ENCODE measurements around the gene TMEM213.
A peak's percentile ranks its signal among the peaks of the same experiment; 100 is the strongest.

The TMEM213 gene

DNA sequence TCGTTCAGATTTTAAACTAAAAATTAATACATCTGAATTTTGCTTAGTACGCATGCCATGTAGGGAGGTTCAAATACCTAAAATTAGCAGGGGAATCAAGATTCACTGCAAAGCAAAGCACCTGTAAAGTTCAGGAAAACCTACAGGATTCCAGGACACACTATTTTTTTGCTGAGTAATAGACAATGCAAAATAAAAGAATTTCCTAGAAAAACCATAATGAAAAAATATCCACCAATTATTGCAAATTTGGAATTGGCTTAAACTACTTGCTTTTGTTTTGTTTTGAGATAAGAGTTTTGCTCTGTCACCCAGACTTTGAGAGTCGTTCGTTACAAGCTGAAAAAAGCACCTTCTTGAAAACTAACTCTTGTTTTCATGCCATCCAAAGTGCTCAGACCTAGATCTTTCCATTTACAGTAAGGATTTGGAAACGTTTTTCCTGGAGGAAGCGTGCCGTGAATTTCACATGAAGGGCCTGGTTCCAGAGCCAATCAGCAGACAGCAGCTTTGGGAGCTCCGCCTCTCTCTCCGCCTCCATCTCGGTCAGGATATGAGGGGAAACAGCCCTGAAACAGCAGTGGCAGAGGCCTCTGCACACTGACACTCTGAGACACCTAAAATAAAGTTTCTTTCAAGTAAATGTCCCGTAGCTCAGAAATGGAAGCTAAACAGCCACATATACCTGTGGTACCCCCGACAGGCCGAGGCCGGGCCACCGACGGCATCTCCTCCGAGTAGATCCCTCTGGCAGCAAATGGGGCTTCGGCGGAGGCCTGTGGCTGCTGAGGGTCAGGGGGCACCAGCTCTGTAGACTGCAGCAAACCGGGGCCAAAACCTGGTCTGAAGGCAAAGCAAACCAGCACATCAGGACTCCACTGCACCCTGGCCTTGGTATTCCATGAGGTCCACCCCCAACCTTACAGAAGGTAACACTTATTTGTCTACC, 46.1 kb downstream of the TMEM213 start:
- no peak for DNase-seq

DNA sequence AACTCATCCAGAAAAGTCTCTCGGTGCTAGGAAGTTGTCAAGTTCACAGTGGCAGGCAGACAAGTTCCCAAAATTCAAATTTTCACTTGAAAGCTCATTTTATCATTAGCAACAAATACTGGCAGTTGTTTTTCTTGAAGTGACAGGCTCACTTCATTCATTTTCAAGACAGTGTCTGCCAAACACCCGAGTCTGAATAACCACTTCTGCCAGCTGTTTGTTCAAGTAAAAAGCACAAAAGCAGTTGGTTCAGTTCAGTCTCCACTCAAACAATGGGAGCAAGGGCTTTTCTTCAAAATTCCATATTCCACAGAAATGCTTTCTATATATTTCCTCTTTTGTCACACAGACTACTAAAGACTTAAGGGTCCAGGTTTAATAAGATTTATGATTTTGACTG, 47.9 kb downstream of the TMEM213 start:
- no peak for DNase-seq

DNA sequence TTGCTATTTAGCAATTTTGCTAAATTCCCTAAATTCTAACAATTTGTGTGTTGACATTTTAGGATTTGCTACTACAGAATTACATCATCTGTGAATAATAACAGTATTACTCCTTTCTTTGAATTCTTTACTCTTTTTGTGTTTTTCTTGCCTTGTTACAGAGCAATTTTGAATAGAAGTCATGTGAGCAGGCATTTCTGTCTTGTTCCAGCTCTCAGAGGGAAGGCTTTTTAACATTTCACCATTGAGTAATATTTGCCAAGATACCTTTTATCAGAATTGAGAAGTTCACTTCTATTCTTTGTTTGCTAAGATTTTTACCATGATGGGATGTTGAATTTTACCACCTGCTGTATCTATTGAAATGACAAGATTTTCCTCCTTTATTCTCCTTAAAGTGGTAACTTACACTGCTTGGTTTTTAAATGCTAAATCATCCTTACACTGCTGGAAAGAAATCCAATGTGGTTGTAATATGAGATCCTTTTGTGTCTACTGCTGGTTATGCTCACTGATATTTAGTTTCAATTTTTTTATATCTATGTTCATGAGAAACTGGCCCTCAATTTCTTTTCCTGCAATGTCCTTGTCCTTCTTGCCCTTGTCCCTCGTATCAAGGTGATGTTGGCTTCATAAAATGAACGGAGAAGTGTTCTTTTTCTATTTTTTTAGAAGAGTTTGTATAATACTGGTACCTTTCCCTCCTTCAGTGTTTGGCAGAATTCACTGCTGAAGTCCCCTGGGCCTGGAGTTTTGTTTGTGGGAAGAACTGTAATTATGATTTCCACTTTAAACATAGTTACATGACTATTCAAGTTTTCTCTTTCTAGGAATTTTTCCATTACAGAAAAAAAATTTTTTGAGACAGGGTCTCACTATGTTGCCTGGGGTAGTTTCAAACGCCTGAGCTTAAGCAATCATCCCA, 50.5 kb downstream of the TMEM213 start:
- no peak for DNase-seq

DNA sequence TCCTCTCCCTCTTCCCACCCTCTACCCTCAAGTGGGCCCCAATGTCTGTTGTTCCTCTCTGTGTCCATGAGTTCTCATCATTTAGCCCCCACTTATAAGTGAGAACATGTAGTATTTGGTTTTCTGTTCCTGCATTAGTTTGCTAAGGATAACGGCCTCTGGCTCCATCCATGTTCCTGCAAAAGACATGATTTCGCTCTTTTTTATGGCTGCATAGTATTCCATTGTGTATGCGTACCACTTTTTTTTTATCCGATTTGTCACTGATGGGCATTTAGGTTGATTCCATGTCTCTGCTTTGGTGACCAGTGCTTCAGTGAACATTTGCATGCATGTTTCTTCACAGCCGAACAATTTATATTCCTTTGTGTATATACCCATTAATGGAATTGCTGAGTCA, 51.9 kb downstream of the TMEM213 start:
- no peak for DNase-seq

DNA sequence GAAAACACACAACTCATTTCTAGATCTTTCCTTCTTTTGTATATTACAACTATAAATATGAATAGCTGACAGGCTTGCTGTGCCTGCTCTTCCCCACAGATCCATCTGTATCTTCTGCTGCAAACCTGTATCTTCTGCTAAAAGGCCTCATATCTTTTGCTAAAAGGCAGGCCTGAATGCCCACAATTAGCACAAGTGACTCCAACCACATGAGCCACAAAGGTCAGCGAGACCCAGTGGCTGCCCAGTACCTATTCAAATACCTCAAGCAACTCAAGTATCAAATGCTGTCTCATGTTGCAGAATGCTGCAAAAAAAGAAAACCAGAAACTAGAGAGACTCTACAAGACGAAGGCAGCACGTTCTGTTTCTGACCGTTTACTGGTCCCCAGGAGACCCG, 54.7 kb downstream of the TMEM213 start:
- DNase-seq = no peak

DNA sequence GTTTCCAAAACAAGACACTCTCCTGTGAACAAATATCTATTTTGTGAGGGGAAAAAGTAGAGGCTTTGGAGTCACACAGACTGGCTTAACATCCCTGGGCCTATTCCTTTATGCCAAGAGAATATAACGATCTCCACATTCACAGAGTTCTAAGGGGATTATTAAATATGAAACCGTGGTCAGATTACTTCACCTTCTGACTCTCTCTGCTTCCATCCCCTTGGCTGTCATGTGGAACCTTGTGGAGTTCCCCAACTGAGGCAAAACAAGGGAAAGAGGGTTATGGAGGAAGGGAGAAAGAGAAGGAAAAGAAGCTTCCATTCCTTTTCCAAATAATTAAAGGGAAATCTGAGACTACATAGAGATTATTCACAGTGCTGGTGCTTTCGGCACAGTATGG, 55.7 kb downstream of the TMEM213 start:
- no peak for DNase-seq

DNA sequence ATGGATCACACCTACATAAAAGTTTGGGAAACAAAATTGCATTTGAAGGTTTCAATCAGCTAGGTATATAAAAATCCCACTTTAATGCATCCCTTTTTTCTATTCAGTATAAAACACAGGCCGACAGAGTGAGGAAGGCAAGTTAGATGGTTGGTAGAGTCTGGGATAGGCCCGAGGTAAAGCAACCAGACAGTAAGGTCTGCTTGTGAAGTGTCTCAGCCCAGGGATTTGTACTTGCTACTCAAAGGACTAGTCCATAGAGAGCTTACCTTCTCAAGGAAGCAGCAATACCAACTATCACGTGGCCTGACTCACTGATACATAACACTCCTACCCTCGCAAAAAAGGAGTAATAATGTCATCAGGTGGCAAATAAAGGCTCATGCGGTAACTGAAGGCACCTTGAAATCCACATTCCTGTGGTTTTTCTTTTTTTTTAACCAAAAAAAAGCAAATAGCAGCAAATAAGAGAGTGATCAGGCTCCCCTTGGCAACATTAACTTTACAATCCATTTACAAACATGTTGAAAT, 56.4 kb downstream of the TMEM213 start:
- DNase-seq = no peak

DNA sequence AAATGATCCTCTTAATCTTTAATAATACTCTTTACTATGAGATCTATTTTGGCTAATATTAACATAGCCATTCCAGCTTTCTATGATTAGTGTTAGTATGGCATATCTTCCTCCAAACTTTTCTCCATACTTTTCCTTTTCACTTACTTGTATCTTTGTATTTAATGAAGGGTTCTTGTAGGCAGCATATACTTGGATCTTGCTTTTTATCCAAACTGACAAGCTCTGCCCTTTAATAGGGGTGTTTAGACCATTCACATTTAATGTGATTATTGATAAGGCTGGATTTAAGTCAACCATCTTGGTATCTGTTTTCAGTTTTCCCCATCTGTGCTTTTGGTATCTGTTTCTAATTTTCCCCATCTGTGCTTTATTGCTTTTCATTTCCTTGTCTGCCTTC, 59.9 kb downstream of the TMEM213 start:
- no peak for DNase-seq

DNA sequence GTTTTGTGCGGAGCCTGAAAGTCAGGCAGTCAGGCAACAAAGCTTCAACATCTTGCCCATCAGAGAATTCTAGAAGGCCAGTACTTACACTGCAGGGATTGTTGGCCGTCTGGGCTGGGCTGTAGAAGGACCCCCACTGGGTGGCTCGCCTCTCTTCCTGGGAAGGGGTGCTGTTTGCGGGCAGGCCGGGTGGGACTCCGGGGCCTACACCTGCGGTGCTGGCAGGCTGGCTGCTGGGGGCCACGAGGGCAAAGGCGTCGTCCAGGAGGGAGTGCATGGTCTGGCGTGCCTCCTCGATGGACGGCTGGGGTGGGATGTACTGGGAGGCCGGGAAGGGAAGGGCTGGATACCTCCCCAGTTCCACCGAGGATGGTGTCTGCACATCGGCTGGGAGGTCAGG, 63.3 kb downstream of the TMEM213 start:
- no peak for DNase-seq

DNA sequence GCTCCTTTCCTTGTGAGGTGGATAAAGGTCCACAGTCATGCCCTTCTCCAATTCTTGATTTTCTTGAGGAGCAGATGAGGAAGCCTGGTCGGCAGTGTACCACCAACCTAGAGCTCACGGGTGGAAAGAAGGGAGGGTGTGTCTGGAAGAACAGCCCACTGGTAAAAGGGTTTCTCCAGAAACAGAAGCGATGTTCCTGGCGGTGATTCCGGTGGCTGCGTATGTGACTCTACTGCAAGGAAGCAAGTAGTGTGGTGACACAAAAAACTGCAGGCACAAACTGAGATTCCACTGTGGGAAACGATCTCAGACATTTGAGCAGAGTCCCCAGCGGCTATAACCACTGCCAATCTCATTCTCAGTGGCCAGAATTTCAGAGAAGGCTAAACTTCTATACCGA, 66.1 kb downstream of the TMEM213 start:
- no peak for DNase-seq

DNA sequence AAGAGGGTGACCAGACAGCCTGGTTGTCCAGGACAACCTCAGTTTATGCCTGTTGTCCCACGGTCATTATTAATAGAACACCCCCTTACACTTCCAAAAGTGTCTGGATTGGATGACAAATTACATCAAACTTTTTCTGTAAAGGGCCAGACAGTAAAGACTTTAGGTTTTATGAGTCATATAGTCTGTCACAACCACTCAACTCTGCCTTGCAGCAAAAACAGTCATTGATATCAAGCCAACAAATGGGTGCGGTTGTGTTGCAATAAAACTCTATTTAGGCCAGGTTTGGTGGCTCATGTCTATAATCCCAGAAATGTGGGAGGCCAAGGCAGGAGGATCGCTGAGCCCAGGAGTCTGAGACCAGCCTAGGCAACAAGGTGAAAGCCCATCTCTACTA, 66.9 kb downstream of the TMEM213 start:
- no peak for DNase-seq

DNA sequence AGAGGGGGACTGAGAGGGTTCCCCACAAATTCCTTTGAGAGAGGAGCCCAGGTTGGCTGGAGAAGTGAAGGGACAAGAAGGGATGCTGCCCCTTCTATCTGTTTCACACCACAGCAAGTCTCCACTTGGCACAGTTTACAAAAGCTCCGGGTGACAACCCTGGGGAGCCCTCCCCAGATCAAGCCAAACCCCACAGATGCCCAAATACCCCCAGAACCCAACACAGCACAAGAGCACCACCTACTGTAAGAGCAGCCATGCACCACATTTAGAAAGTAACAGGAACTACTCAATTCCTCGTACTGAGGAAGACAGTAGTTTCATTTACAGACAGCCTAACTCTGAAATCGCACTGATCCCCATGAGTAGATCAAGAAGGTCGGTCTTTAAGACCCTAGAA, 68.0 kb downstream of the TMEM213 start:
- DNase-seq = peak in 1 of 2 experiments; percentile 36

DNA sequence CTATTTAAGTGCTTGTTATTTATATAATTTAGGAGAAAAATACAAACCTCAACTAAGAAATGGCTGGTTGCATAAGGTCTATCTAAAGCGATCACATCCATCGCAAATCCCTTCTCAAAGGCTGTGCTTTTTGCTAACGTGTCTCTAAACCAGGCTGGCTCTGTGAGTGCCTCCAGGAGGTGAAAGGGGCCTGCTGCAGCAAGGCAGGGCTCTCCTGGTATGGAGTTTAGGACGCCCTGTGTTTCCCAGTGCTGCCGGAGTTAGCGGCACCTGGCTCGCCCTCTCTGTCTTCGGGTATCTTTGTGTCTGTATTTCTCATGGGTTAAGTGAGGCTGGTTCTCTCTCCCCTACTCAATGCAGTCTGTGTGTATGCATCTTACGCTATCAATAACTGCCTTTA, 68.6 kb downstream of the TMEM213 start:
- DNase-seq = no peak

DNA sequence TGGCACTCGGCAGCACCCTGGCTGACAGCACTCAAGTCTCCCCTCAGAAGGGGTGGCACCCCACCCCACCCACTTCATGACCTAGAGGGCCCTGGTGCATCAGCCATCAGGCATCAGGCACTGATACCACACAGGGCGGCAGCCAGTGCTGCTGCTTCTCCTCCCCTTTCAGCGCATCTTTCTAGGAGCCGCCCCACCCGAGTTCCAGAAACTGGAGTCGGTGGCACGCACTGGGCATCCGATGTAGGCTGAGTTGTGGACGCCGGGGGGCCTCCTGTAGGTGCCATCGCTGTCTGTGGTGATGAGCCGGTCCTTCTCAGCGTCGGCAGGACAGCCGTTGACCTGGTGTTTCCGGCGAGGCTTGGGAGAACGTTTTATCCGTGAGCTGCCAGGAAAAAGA, 70.0 kb downstream of the TMEM213 start:
- no peak for DNase-seq

DNA sequence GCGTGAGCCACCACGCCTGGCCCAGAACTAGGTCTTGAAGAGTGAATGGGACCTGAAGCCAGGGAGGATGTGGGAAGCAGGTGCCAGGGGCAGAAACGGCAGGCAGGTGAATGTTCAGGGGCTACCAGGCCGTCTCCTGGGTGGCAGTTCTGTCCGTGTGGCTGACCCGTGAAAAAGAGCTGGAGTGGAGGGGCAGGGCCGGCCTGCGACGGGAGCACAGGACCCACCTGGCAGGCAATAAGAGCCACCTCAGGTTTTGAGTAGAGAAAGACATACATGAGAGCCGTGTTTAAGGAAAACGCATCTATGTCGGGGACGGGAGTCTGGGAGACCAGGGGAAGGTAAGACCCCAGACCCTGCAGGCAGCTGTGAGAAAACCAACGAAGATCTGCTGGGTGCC, 70.9 kb downstream of the TMEM213 start:
- DNase-seq = no peak

DNA sequence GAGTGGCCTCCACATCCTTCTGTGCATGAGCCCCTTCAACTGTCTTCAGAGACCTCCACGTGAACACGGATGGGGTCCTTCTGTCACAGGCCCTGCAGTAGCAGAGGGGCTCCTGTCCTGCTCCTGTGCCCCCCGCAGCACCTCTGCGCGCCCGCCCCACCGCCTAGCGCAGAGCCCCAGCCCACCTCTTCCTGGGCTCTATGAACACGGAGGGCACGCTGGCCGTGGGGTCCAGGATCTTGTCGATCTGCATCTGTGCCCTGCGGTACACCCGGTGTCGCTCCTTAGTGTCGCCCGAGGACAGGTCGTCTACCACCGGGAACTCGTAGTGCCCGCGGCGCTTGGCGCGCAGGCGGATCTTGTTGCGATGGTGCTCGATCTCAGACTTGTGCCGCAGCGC, 71.6 kb downstream of the TMEM213 start:
- DNase-seq = no peak

DNA sequence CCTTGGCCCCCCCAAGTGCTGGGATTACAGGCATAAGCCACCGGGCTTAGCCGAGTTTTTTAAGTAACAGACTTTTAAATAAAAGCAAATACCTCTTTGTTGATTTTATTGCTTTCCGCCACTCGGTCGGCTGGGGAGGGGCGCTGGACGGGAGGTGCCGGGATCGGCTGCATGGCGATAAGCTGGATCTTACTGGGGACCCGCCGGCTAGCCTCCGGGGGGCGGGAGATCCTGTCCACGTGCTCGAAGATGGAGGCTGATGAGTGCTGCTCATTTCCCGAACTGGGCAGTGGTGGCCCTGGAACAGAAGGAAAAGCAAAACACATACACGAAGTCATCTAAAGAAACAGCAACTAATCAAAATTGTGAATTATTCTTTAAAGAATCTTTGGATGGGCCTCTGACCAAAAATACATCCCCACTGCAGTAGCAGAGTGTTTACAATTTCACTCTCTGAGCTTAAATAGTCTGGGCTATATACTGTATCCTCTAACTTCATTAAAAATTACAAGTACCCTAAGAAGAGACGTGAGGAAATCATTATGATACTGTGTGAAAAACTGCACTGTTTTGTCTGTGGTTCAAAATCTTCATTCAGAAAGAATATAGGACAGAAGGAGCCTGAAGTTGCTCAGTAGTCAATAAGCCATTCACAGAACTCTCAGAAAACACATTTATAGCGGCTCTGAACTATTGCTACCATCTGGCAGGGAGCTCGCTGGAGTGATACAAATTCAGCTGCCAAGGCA, 73.4 kb downstream of the TMEM213 start:
- no peak for DNase-seq

DNA sequence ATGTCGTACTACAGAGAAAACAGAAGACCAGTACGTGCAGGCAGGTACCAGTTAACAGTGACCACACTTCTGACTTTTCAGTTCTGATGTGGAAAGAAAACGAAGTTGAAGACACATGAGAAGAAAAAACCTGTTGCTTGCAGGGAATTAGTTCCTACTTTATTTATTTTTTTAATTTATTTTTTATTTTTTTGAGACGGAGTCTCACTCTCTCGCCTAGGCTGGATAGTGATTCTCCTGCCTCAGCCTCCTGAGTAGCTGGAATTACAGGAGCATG, 74.0 kb downstream of the TMEM213 start:
- DNase-seq = no peak

DNA sequence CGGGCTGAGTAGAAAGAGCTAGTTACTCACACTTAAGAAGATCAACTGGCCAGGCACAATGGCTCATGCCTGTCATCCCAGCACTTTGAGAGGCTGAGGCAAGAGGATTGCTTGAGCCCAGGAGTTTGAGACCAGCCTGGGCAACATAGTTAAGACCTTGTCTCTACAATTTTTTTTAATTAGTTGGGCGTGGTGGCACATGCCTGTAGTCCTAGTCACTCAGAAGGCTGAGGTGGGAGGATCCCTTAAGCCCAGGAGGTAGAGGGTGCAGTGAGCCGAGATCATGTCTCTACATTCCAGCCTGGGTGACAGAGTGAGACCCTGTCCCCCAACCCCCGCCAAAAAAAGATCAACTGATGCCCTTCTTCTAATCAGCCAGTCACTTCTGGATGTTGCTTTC, 74.8 kb downstream of the TMEM213 start:
- DNase-seq = no peak

DNA sequence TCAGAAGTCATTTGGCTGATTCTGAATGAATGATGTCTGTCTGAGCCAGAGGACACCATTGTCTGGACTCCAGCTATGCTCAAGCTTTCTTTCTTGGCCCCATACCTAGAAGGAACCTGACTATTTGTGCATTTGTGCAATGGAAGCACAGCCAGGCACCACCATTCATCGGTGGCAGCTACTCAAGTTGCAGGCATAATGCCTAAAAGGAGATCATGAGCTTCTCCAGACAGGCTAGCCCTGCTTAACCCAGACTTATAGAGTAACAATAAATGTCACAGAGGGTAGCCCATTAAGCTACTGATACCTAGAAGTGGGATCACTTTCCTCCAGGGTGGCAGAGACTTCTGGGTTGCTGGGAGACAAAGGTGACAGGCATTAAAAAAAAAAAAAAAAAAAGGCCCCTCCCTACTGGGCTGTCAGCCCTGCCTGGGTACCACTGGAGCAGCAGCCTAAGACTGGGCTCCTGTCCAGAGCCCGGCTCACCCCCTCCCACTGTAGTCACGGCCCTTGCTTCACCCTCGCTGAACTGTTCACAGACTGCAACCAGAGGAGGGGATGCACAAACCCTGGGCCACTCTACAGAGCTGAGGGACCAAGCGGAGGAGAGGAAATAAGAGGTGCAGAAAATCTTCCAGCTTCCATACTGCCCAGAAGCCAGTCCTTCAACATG, 75.6 kb downstream of the TMEM213 start:
- no peak for DNase-seq

DNA sequence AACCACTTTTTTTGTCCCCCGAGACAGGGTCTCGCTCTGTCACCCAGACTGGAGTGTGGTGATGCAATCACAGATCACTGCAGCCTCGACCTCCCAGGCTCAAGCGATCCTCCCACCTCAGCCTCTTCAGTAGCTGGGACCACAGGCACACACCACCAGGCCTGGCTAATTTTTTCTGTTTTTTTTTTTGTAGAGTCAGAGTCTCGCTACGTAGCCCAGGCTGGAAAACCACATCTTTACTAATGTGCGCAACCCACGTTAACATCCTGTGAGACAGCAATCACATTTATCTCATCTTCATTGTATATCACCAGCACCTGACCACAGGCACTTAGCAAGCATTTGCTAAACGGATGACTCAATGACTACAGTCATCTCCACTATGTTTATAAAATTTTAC, 78.0 kb downstream of the TMEM213 start:
- DNase-seq = no peak

DNA sequence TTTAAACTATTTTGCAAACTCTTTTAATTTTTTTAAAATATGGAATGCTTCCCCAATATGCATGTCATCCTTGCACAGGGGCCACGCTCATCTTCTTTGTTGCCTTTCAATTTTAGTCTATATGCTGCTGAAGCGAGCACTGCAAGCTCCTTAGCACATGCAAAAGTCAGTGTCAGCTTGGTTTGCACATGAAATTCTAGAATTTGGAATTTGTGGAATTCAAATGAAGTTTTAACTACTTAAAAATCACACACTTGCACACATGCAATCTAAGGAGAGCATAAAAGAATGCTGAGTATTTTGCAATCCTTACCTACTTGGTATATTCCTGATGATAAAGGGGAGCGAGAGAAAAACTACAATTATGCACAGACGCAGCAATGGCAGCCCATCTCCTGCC, 78.5 kb downstream of the TMEM213 start:
- no peak for DNase-seq

DNA sequence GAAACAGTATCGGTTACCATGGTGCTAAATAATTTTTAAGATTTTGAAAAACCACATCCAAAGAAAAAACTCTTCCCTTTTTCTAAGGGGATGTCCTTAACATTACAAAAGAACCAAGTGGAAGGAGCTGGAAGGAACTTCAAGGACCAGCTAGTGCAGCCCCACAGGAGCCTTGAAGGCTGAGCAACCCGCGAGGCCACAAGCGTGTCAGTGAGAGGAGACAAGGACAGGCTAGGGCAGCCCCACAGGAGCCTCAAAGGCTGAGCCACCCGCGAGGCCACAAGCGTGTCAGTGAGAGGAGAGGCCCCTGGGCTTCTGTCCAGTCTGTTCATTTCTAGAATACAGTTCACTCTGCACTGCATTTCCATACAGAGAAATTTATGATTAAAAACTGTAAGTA, 80.3 kb downstream of the TMEM213 start:
- DNase-seq = no peak
